Putamen (tissue), 1 donor: ENCODE data around the gene TBX10.
"Not testable (repeated sequence)": the region's sequence is repeated elsewhere in the genome, so short reads cannot be mapped to it uniquely, and the experiment has no call there.

Experiments
- DNase-seq: peaks from one replicate; pipeline ENCODE4 v3.0.0-alpha.2; 2016; ENCODE audit warnings: low spot score

The TBX10 gene

GRCh38 chr11:67599149-67599548, 40.4 kb downstream of the TBX10 start:
- no peak for DNase-seq

- not testable (repeated sequence) for DNase-seq
Measured at GRCh38 chr11:67597963-67598362, 41.6 kb downstream of the TBX10 start.

GRCh38 chr11:67597458-67597857, 42.1 kb downstream of the TBX10 start:
- DNase-seq: not testable (repeated sequence)

- no peak for DNase-seq
Measured at GRCh38 chr11:67596753-67597300, 42.7 kb downstream of the TBX10 start.

- DNase-seq: no peak
Measured at GRCh38 chr11:67594480-67594879, 45.1 kb downstream of the TBX10 start.

GRCh38 chr11:67593565-67593905, 46.0 kb downstream of the TBX10 start:
- DNase-seq: no peak

- DNase-seq: no peak
Measured at GRCh38 chr11:67592880-67593564, 46.5 kb downstream of the TBX10 start.

GRCh38 chr11:67588899-67589415, 50.6 kb downstream of the TBX10 start:
- DNase-seq: not testable (repeated sequence)

- no peak for DNase-seq
Measured at GRCh38 chr11:67588136-67588503, 51.4 kb downstream of the TBX10 start.

- DNase-seq: no peak
Measured at GRCh38 chr11:67586568-67587250, 52.9 kb downstream of the TBX10 start.

- DNase-seq: no peak
Measured at GRCh38 chr11:67585911-67586310, 53.7 kb downstream of the TBX10 start.

- no peak for DNase-seq
Measured at GRCh38 chr11:67584881-67585873, 54.4 kb downstream of the TBX10 start.

- peak; percentile 43 for DNase-seq
Measured at GRCh38 chr11:67584205-67584880, 55.2 kb downstream of the TBX10 start.

GRCh38 chr11:67583247-67584204, 56.0 kb downstream of the TBX10 start, which contains the start of gene GSTP1:
GSTP1 (plus strand) TSS chr11:67583812; CDS start chr11:67583844, 32 bp downstream.
- peak; percentile 89 for DNase-seq

GRCh38 chr11:67582011-67582410, 57.6 kb downstream of the TBX10 start:
- DNase-seq: no peak

- DNase-seq: no peak
Measured at GRCh38 chr11:67581469-67581868, 58.1 kb downstream of the TBX10 start.
